Breast epithelium (tissue), 4 donors: Measurements from ENCODE around the gene FGA. TPM values are rescaled to one million over a fixed set of nuclear protein-coding genes. Genes with fewer than 3 reads are reported as not detected.

Experiments
- DNase-seq, 2 donors: peaks; one replicate each; pipeline ENCODE4 v3.0.0-alpha.2; 2019; ENCODE audit warnings: low spot score in 2 of 2
- H3K27ac ChIP-seq, 2 donors: fragments of 200-600 bp; sonication (generic) in 1 of 2; one replicate each; pipeline ENCODE4 v1.5.1; 2016 to 2019; ENCODE audit warnings: mild to moderate bottlenecking in 1 of 2
- H3K27me3 ChIP-seq, 2 donors: fragments of 200-600 bp; sonication (generic) in 1 of 2; one replicate each; pipeline versions ENCODE4 v1.5.1 to v1.6.0; 2017 to 2019; ENCODE audit warnings: control low read depth in 1 of 2, mild to moderate bottlenecking in 1 of 2
- H3K36me3 ChIP-seq: fragments of 200-600 bp; one replicate; pipeline ENCODE4 v1.5.1; 2019
- H3K4me1 ChIP-seq, 2 donors: fragments of 200-600 bp; sonication (generic); one replicate each; pipeline ENCODE4 v1.5.1; 2016 to 2019; ENCODE audit warnings: control low read depth in 1 of 2
- H3K4me3 ChIP-seq, 3 donors: fragments of 200-600 bp; sonication (generic); 1 replicate in 2 of 3; 2 replicates in 1 of 3; pipeline ENCODE4 v1.5.1; 2016 to 2019; ENCODE audit warnings: mild to moderate bottlenecking in 3 of 3, moderate library complexity in 2 of 3
- H3K9me3 ChIP-seq, 2 donors: fragments of 200-600 bp; sonication (generic) in 1 of 2; one replicate each; pipeline ENCODE4 v1.5.1; 2016 to 2019; ENCODE audit warnings: control low read depth in 1 of 2
- CTCF ChIP-seq, 3 donors: fragments of 450-650 bp; IDR thresholded peaks; one replicate each; pipeline ENCODE4 v1.5.1; 2016 to 2017; ENCODE audit warnings: antibody characterized with exemption in 3 of 3, mild to moderate bottlenecking in 3 of 3, moderate library complexity in 3 of 3
- POLR2A ChIP-seq: fragments of 450-650 bp; IDR thresholded peaks from one replicate; pipeline ENCODE4 v1.6.1; 2016; ENCODE audit warnings: antibody characterized with exemption, mild to moderate bottlenecking, moderate library complexity
- POLR2AphosphoS5 ChIP-seq, 3 donors: sonication (generic); formaldehyde crosslinking; IDR thresholded peaks; one replicate each; pipeline ENCODE4 v1.6.1; 2017; ENCODE audit warnings: antibody characterized with exemption in 3 of 3
- intact Hi-C: fragments of 100-400 bp; cut with DNase I; formaldehyde crosslinking; loops from one replicate; pipeline ENCODE4 v1.15.1; 2023; ENCODE audit warnings: low total_unique reads
- total RNA-seq, 3 donors: library from RNA; depleted of rRNA; stranded (reverse); fragments of >200 nt; gene quantifications; one replicate each; pipeline ENCODE4 v1.1.0, GENCODE V29; 2016

The FGA gene
- total RNA-seq, 3 donors from 2014 or later = 0.66 TPM; not detected in 2

GRCh38 chr4:154549894-154550790 lies 40.4 kb downstream of the FGA start, which contains the start of gene PLRG1:
TSS of gene PLRG1 (minus strand) at chr4:154550400. CDS start at chr4:154550308, 92 bp downstream.
- DNase-seq = peak; percentile 93 to 95
- peak within 1 kb of the TSS; percentile 72 to 84 (median 73) for H3K4me3 ChIP-seq
- H3K9me3 ChIP-seq = no peaks in the 10 kb centered on the region
- peaks cover 3% of the 10 kb centered on the region for H3K36me3 ChIP-seq
- no peaks in the 10 kb centered on the region for H3K27me3 ChIP-seq
- peak within 1 kb of the TSS; percentile 70 to 89 for H3K27ac ChIP-seq
- TF ChIP-seq POLR2A (peak; percentile 66), CTCF (IDR thresholded peaks at IDR 0.05) (peak; percentile 40 to 54 (median 41)), POLR2AphosphoS5 (IDR thresholded peaks at IDR 0.05) (peak; percentile 77 to 90 (median 80))
- H3K4me1 ChIP-seq = peaks cover 0 to 10% of the 10 kb centered on the region in 2 donors
- intact Hi-C loops = no loop called here

GRCh38 chr4:154545689-154546088 lies 44.9 kb downstream of the FGA start:
- no peak overlapping the region for H3K4me3 ChIP-seq
- H3K9me3 ChIP-seq = no peaks in the 10 kb centered on the region
- no peak for DNase-seq
- no peaks in the 10 kb centered on the region for H3K27me3 ChIP-seq
- intact Hi-C loops = no loop called here
- TF ChIP-seq POLR2AphosphoS5 (IDR thresholded peaks at IDR 0.05) = no peak
- TF ChIP-seq CTCF (IDR thresholded peaks at IDR 0.05) = no peak
- H3K4me1 ChIP-seq = peaks cover 0 to 7% of the 10 kb centered on the region in 2 donors
- H3K36me3 ChIP-seq = peaks cover 3% of the 10 kb centered on the region
- no peak overlapping the region for H3K27ac ChIP-seq

GRCh38 chr4:154542271-154542879 lies 48.2 kb downstream of the FGA start:
- Histone ChIP-seq H3K27me3 (no peaks in the 10 kb centered on the region), H3K9me3 (no peaks in the 10 kb centered on the region), H3K4me3 (no peak overlapping the region), H3K27ac (no peak overlapping the region), H3K36me3 (peaks cover 12% of the 10 kb centered on the region), H3K4me1 (no peaks in the 10 kb centered on the region)
- intact Hi-C loops = no loop called here
- TF ChIP-seq POLR2A = no peak
- no peak for TF ChIP-seq POLR2AphosphoS5 (IDR thresholded peaks at IDR 0.05)
- no peak for TF ChIP-seq CTCF (IDR thresholded peaks at IDR 0.05)
- DNase-seq = no peak

Other genes with a start within 250 kb of the FGA start
- 1 to 10 TPM in 2 of 3 donors, not detected in 1; 2.8 to 5.2 TPM for gene DCHS2, start 98.9 kb downstream of the FGA start, total RNA-seq
- 10 to 100 TPM; 38.1 to 61.2 (median 54.4) TPM for gene PLRG1, start 40.3 kb downstream of the FGA start, total RNA-seq
- gene FGB, start 27.7 kb downstream of the FGA start, total RNA-seq = 1 to 10 TPM in 1 of 3 donors, not detected in 2; 3.9 TPM
- 1 to 10 TPM in 1 of 3 donors, not detected in 2; 3.3 TPM for gene FGG, start 21.9 kb upstream of the FGA start, total RNA-seq
- 1 to 10 TPM in 2 of 3 donors, not detected in 1; 3.9 to 4.5 TPM for gene LRAT, start 153.3 kb upstream of the FGA start, total RNA-seq
- gene RBM46, start 190.5 kb upstream of the FGA start, total RNA-seq = under 1 TPM in 1 of 3 donors, not detected in 2; 0.29 TPM